ENCODE results near the gene DYNLT5.
"Not testable (repeated sequence)": the region's sequence is repeated elsewhere in the genome, so short reads cannot be mapped to it uniquely, and the experiment has no call there.

GRCh38 chr1:66728716-66729115, 23.5 kb upstream of the DYNLT5 start:
- not testable (repeated sequence) for TF ChIP-seq CTCF, POLR2AphosphoS5 (IDR thresholded peaks at IDR 0.05)
